ENCODE data around the gene ZBTB20. TPM values are rescaled to one million over a fixed set of nuclear protein-coding genes. Genes with fewer than 3 reads are reported as not detected.

The ZBTB20 gene
- total RNA-seq, 3 donors from 2014 or later (not counting 1 experiment from before 2014, with no cell fraction given): 52.7 to 58.3 (median 55.9) TPM

DNA sequence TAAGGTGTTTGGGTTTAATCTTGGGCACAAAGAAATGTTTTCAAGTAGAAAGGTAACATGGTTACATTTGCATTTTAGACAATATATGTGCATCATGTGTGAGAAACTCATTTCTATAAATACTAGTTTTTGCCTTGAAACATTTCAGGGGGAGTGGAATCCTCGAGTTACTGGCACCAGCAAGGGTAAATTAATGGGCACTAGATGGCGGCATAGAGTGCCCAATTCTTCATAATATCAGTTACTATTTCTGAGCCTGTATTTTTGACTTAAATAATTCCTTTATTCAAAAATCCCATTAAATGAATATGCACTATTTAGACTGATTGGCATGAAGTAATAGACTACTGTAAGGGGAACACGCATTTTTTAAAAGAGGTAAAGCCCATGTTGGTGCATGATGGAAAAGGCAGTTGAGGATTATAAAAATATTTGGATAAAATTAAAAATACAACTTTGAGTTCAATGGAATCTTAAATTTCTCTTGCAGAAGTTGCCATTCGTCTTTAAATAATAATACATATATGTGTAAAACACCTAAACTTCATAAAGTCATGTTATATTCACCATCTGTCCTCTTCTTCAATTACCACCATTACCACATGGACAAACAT lies 106.3 kb downstream of the ZBTB20 start:
- no peaks in the 10 kb centered on the region for H3K9me3 ChIP-seq (ENCODE audit: control insufficient read depth, insufficient read depth, low read length)
- no peaks in the 10 kb centered on the region for H3K27me3 ChIP-seq (ENCODE audit: control insufficient read depth, insufficient read depth, low read length)
- intact Hi-C loops (cut with micrococcal nuclease): loop anchor here (1.0 to 10.0 kb wide), 3 partner anchors 127 to 774 kb away; no protein-coding TSS in a partner anchor
- Mint-ChIP-seq H3K27me3 (ENCODE audit: low read depth in 2 of 2) (no peaks in the 10 kb centered on the region), H3K36me3 (no peaks in the 10 kb centered on the region), H3K4me1 (peaks cover 10 to 14% of the 10 kb centered on the region in 2 donors), H3K4me3 (no peak overlapping the region), H3K27ac (peak overlapping the region in 1 of 2 donors; percentile 10), H3K9me3 (no peaks in the 10 kb centered on the region)
- no peak overlapping the region for H3K27ac ChIP-seq (ENCODE audit: low read length)
- H3K4me3 ChIP-seq (ENCODE audit: low read length): no peak overlapping the region
- H3K36me3 ChIP-seq (ENCODE audit: control insufficient read depth, insufficient read depth, low read length): no peaks in the 10 kb centered on the region
- DNase-seq (peak in 1 of 2 donors; percentile 69), ATAC-seq (peak in 2 of 3 donors; percentile 53 to 69)
- WGBS (ENCODE audit: insufficient coverage): 75% methylated on average over 1 of the region's 4 CpGs
- H3K4me1 ChIP-seq (ENCODE audit: control insufficient read depth, insufficient read depth, low read length): no peaks in the 10 kb centered on the region
- TF ChIP-seq, protein P1, sequence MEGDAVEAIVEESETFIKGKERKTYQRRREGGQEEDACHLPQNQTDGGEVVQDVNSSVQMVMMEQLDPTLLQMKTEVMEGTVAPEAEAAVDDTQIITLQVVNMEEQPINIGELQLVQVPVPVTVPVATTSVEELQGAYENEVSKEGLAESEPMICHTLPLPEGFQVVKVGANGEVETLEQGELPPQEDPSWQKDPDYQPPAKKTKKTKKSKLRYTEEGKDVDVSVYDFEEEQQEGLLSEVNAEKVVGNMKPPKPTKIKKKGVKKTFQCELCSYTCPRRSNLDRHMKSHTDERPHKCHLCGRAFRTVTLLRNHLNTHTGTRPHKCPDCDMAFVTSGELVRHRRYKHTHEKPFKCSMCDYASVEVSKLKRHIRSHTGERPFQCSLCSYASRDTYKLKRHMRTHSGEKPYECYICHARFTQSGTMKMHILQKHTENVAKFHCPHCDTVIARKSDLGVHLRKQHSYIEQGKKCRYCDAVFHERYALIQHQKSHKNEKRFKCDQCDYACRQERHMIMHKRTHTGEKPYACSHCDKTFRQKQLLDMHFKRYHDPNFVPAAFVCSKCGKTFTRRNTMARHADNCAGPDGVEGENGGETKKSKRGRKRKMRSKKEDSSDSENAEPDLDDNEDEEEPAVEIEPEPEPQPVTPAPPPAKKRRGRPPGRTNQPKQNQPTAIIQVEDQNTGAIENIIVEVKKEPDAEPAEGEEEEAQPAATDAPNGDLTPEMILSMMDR (IDR thresholded peaks at IDR 0.05): peak; percentile 75

DNA sequence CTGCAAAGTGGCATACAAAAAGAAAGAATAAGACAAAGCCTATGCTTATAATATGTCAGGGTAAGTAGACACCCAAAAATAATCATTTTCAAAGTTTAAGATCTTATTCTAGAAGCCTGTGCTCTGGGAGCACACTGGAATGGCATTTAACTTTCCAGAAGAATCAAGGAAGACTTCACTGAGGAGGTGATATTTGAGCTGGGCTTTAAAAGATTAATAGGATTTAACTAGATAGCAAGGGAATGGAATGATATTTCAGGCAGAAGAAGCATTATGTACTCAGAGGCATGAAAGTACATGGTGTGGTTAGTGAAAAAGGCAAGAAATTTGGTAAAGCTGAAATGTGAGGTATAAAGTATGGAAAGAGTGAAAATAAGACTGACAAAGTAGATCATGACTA lies 106.8 kb downstream of the ZBTB20 start:
- intact Hi-C loops (cut with micrococcal nuclease): loop anchor here (1.0 to 10.0 kb wide), 3 partner anchors 127 to 775 kb away; no protein-coding TSS in a partner anchor
- Histone ChIP-seq H3K9me3 (ENCODE audit: control insufficient read depth, insufficient read depth, low read length) (no peaks in the 10 kb centered on the region), H3K4me3 (ENCODE audit: low read length) (no peak overlapping the region), H3K36me3 (ENCODE audit: control insufficient read depth, insufficient read depth, low read length) (no peaks in the 10 kb centered on the region), H3K27me3 (ENCODE audit: control insufficient read depth, insufficient read depth, low read length) (no peaks in the 10 kb centered on the region), H3K4me1 (ENCODE audit: control insufficient read depth, insufficient read depth, low read length) (no peaks in the 10 kb centered on the region), H3K27ac (ENCODE audit: low read length) (no peak overlapping the region)
- DNase-seq (no peak), ATAC-seq (no peak)
- TF ChIP-seq, protein P1 (IDR thresholded peaks at IDR 0.05): no peak
- Mint-ChIP-seq H3K27me3 (ENCODE audit: low read depth in 2 of 2) (no peaks in the 10 kb centered on the region), H3K4me1 (peaks cover 10 to 14% of the 10 kb centered on the region in 2 donors), H3K9me3 (no peaks in the 10 kb centered on the region), H3K4me3 (no peak overlapping the region), H3K27ac (peak overlapping the region in 1 of 2 donors; percentile 10), H3K36me3 (no peaks in the 10 kb centered on the region)

DNA sequence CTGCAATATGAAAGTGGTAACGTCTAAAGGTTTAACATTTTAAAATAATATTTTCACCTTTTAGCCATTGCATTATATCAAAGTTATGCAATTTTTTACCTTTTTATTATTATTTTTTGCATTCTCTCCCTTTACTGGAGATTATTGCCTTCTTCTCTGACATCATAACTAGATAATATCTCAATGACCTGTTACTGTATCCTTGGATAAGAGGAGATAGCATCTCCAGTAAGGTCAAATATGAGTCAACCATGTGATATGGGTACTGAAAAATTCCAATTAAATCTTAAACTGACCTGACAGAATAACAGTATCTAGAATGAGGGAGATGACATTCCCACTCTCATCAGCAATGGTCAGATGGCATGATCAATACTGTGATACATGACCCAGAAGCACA lies 108.3 kb downstream of the ZBTB20 start:
- Histone ChIP-seq H3K27me3 (ENCODE audit: control insufficient read depth, insufficient read depth, low read length) (no peaks in the 10 kb centered on the region), H3K4me3 (ENCODE audit: low read length) (no peak overlapping the region), H3K27ac (ENCODE audit: low read length) (no peak overlapping the region), H3K9me3 (ENCODE audit: control insufficient read depth, insufficient read depth, low read length) (no peaks in the 10 kb centered on the region), H3K4me1 (ENCODE audit: control insufficient read depth, insufficient read depth, low read length) (no peaks in the 10 kb centered on the region), H3K36me3 (ENCODE audit: control insufficient read depth, insufficient read depth, low read length) (no peaks in the 10 kb centered on the region)
- Mint-ChIP-seq H3K9me3 (no peaks in the 10 kb centered on the region), H3K36me3 (no peaks in the 10 kb centered on the region), H3K4me1 (peaks cover 15 to 19% of the 10 kb centered on the region in 2 donors), H3K27me3 (ENCODE audit: low read depth in 2 of 2) (no peaks in the 10 kb centered on the region), H3K4me3 (no peak overlapping the region), H3K27ac (no peak overlapping the region)
- ATAC-seq (no peak), DNase-seq (no peak)
- TF ChIP-seq, protein P1 (IDR thresholded peaks at IDR 0.05): no peak
- intact Hi-C loops (cut with micrococcal nuclease): no loop called here
- WGBS (ENCODE audit: insufficient coverage): no CpG with 5 or more reads among the region's 1 CpG
